NCI-H1436 treated with DMSO at 0.1 percent for 48 hours (cell line): ENCODE results near the gene RAN.
"Not testable (repeated sequence)": the region's sequence is repeated elsewhere in the genome, so short reads cannot be mapped to it uniquely, and the experiment has no call there.

Experiments used
- DNase-seq: peaks from one replicate; lab custom pipeline; 2025; lab: John Stamatoyannopoulos, UW

RAN gene

GRCh38 chr12:130871286-130872178, at the start of gene RAN:
RAN (plus strand) TSS chr12:130872066; CDS start chr12:130872594, 528 bp downstream.
- peak; percentile 29 for DNase-seq

- no peak for DNase-seq
These were observed 46.1 kb upstream of the RAN start for GRCh38 chr12:130825771-130826150.

- DNase-seq = no peak
These were observed 45.6 kb upstream of the RAN start for GRCh38 chr12:130826151-130826801.

GRCh38 chr12:130827432-130827831, 44.4 kb upstream of the RAN start:
- no peak for DNase-seq

- no peak for DNase-seq
These were observed 43.0 kb upstream of the RAN start for GRCh38 chr12:130828895-130829294.

- DNase-seq = no peak
These were observed 42.2 kb upstream of the RAN start for GRCh38 chr12:130829391-130830245.

- no peak for DNase-seq
These were observed 41.7 kb upstream of the RAN start for GRCh38 chr12:130830246-130830551.

- DNase-seq = no peak
These were observed 40.6 kb upstream of the RAN start for GRCh38 chr12:130831246-130831645.

GRCh38 chr12:130831876-130832405, 39.9 kb upstream of the RAN start:
- DNase-seq = no peak

GRCh38 chr12:130832561-130833209, 39.2 kb upstream of the RAN start:
- no peak for DNase-seq

- DNase-seq = no peak
These were observed 36.9 kb upstream of the RAN start for GRCh38 chr12:130835011-130835410.

- no peak for DNase-seq
These were observed 36.4 kb upstream of the RAN start for GRCh38 chr12:130835436-130835835.

- no peak for DNase-seq
These were observed 33.4 kb upstream of the RAN start for GRCh38 chr12:130838284-130838950.

- peak; percentile 20 for DNase-seq
These were observed 32.7 kb upstream of the RAN start, which contains the start of gene STX2 for GRCh38 chr12:130838951-130839769. STX2 (minus strand) TSS chr12:130839250; CDS start chr12:130839099, 151 bp downstream.

GRCh38 chr12:130839770-130840404, 32.0 kb upstream of the RAN start:
- no peak for DNase-seq

GRCh38 chr12:130846369-130846768, 25.5 kb upstream of the RAN start:
- no peak for DNase-seq

- DNase-seq = no peak
These were observed 24.8 kb upstream of the RAN start for GRCh38 chr12:130847112-130847511.

- DNase-seq = not testable (repeated sequence)
These were observed 23.8 kb upstream of the RAN start for GRCh38 chr12:130848105-130848504.

- not testable (repeated sequence) for DNase-seq
These were observed 23.0 kb upstream of the RAN start for GRCh38 chr12:130848785-130849305.
